PFSK-1 (cell line): ENCODE results near the gene PRDM8.
A peak's percentile ranks its signal among the peaks of the same experiment; 100 is the strongest.

Experiments
- FOXP2 ChIP-seq: optimal IDR thresholded peaks from 2 replicates; pipeline ENCODE3; 2011; ENCODE audit warnings: borderline replicate concordance, control low read depth, inconsistent platforms; ENCODE audit not compliant: insufficient read depth; ENCODE audit errors: extremely low read length, extremely low read depth
- POLR2AphosphoS5 ChIP-seq: IDR thresholded peaks from 2 replicates; pipeline ENCODE4 v1.6.1; 2012; ENCODE audit warnings: low read depth, mild to moderate bottlenecking, control low read depth, low read length, moderate library complexity
- SIN3A ChIP-seq: IDR thresholded peaks from 2 replicates; pipeline ENCODE4 v1.6.1; 2012; ENCODE audit warnings: mild to moderate bottlenecking, low read length, moderate library complexity, borderline replicate concordance; ENCODE audit not compliant: insufficient read depth
- TAF1 ChIP-seq: IDR thresholded peaks from 2 replicates; pipeline ENCODE4 v1.6.1; 2012; ENCODE audit warnings: low read length, control low read depth, borderline replicate concordance; ENCODE audit not compliant: insufficient read depth
- TF ChIP-seq, protein P1 (sequence below), 2 experiments: IDR thresholded peaks; 2 replicates each; pipeline versions ENCODE4 v1.6.1 to v1.8.0; 2011 to 2012; ENCODE audit warnings: low read depth in 2 of 2, low read length in 2 of 2, control low read depth in 1 of 2, inconsistent platforms in 1 of 2, mild to moderate bottlenecking in 1 of 2, moderate library complexity in 1 of 2; ENCODE audit not compliant: insufficient read depth in 1 of 2

PRDM8 gene

DNA sequence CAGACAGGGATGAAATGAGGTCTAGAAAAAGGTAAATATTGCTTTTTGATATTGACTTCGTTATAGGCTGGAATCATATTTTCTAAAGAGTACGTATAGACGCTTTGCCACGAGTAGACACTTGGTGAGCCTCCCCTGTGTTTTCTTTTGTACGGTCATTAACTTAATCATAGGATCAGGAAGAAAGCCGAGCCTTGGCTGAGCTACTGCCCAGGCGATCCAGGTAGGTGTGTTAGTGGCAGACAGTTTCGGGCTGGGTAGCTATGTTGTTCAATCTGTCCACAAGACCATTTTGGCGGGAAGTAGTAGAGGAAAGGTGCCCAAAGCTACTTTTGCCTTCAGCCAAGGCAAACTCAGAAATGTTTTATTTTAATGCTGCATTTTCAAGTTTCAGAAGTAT is 8.8 kb downstream of the PRDM8 start:
- TF ChIP-seq TAF1 (no peak), POLR2AphosphoS5 (no peak), FOXP2 (no peak), SIN3A (no peak)
- TF ChIP-seq, protein P1, sequence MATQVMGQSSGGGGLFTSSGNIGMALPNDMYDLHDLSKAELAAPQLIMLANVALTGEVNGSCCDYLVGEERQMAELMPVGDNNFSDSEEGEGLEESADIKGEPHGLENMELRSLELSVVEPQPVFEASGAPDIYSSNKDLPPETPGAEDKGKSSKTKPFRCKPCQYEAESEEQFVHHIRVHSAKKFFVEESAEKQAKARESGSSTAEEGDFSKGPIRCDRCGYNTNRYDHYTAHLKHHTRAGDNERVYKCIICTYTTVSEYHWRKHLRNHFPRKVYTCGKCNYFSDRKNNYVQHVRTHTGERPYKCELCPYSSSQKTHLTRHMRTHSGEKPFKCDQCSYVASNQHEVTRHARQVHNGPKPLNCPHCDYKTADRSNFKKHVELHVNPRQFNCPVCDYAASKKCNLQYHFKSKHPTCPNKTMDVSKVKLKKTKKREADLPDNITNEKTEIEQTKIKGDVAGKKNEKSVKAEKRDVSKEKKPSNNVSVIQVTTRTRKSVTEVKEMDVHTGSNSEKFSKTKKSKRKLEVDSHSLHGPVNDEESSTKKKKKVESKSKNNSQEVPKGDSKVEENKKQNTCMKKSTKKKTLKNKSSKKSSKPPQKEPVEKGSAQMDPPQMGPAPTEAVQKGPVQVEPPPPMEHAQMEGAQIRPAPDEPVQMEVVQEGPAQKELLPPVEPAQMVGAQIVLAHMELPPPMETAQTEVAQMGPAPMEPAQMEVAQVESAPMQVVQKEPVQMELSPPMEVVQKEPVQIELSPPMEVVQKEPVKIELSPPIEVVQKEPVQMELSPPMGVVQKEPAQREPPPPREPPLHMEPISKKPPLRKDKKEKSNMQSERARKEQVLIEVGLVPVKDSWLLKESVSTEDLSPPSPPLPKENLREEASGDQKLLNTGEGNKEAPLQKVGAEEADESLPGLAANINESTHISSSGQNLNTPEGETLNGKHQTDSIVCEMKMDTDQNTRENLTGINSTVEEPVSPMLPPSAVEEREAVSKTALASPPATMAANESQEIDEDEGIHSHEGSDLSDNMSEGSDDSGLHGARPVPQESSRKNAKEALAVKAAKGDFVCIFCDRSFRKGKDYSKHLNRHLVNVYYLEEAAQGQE (IDR thresholded peaks at IDR 0.05; ENCODE audit: insufficient read depth in 1 of 2, low read depth in 2 of 2, low read length in 2 of 2): no peak

DNA sequence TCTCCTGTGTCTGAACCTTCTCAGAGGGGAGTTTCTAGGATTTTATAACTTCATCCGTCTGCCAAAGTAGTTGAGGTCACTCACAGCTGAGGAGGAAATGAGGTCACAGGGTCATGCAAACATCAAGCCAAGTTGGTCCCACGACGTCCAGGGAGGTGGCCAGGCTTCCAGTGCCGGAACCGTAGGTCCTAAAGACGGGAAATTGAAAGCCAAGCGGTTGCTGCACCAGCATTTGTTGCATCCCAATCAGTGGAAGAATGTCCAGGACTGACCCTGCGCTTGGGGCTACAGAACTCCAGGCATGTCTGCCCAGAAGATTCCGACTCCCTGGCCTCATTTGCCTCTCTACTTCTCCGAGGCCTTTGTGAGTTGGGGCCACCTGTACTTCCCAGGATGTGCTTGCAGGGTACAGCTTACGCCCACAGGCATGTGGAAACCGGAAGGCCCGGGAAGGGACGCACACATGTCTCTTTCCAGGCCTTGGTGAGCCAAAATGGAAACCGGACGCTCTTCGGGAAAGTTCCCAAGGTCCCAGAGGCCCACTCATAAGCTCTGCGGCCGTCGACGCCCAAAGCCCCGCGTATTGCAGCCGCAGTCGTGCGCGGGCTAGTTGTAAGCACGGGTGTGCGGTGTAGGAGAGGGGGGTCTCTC is 9.3 kb downstream of the PRDM8 start:
- TF ChIP-seq SIN3A (no peak), FOXP2 (peak; percentile 19)

DNA sequence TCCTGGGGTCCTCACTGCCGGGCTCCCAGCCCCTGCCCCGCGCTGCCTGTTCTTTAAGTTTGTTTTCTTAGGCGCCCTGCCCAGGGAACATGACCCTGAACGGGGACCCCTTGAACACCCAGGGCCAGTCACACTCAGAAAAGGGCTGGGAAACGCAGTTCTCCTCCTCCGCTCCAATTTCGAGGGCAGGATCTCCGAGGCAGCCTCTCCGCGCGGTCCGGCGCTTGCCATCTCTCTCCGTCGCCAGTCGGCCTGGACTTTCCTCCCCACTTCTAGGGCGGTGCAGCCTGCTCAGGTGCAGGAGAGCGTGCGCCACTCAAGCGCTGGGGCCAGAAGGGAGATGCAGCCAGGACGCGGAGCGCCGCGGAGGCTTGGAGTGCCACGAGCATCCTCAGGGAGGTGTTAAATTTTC is 9.9 kb downstream of the PRDM8 start:
- TF ChIP-seq SIN3A (no peak), TAF1 (no peak), FOXP2 (no peak), POLR2AphosphoS5 (no peak)
- TF ChIP-seq, protein P1 (IDR thresholded peaks at IDR 0.05; ENCODE audit: insufficient read depth in 1 of 2, low read depth in 2 of 2, low read length in 2 of 2): no peak

DNA sequence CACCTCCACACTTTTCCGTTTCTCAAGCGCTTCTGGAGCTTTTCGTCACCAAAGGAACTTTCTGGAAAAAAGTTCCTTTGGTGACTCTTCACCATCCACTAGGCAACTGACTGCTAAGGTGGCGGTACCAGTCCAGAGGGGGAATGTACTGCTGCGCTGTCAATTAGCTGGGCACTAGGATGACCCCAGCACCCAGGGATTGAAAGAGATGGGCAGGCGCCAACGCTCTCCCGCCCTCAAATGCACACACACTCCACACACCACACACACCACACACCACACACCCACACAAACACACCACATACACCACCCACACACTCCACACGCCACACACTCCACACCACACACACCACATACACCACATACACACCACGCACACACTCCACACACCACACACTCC is 10.4 kb downstream of the PRDM8 start:
- TF ChIP-seq, protein P1 (IDR thresholded peaks at IDR 0.05; ENCODE audit: insufficient read depth in 1 of 2, low read depth in 2 of 2, low read length in 2 of 2): no peak
- no peak for TF ChIP-seq SIN3A
- no peak for TF ChIP-seq POLR2AphosphoS5
- no peak for TF ChIP-seq TAF1
- no peak for TF ChIP-seq FOXP2

DNA sequence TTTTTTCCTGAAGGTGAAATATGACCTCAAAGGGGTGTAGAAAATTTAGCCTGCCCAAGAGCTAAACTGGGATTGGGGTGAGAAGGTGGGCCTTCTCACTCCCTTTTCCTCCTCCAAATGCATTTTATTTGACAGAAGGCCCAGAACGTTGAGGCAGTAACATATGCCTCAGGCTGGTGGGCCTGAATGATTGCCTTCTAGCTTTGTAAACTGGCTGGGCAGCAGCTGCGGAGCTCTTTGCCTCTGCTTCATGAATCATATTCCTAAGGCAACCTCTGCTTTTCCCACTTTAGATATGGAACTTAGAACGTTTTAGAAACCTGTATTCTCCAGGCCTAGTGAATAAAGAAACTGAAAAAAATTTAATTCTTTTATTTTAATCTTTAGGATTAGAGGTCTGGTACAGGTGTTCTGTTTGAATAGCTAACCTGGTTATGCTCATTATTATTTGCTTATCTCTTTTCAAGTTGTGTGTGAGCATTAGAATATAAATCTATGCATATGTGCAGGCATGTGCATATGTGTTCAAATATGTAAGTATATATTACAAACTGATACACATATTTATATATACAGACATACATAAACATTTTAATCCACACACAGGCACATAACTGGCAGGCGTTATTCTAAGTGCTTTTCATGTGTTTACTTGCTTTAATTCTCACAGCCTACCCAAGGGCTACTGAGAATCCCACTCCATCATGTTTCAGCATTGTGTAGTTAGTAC is 11.5 kb downstream of the PRDM8 start:
- TF ChIP-seq TAF1 (no peak), SIN3A (no peak), POLR2AphosphoS5 (no peak), FOXP2 (no peak)
- TF ChIP-seq, protein P1 (IDR thresholded peaks at IDR 0.05; ENCODE audit: insufficient read depth in 1 of 2, low read depth in 2 of 2, low read length in 2 of 2): no peak
